PFSK-1 (cell line): ENCODE measurements around the gene YWHAQ.

ENCODE experiments used
- FOXP2 ChIP-seq: optimal IDR thresholded peaks from 2 replicates; pipeline ENCODE3; 2011; ENCODE audit warnings: borderline replicate concordance, control low read depth, inconsistent platforms; ENCODE audit not compliant: insufficient read depth; ENCODE audit errors: extremely low read length, extremely low read depth
- POLR2AphosphoS5 ChIP-seq: IDR thresholded peaks from 2 replicates; pipeline ENCODE4 v1.6.1; 2012; ENCODE audit warnings: low read depth, mild to moderate bottlenecking, control low read depth, low read length, moderate library complexity
- REST ChIP-seq, 2 experiments: IDR thresholded peaks; 2 replicates each; pipeline versions ENCODE4 v1.6.1 to v1.8.0; 2011 to 2012; ENCODE audit warnings: low read depth in 2 of 2, low read length in 2 of 2, control low read depth in 1 of 2, inconsistent platforms in 1 of 2, mild to moderate bottlenecking in 1 of 2, moderate library complexity in 1 of 2; ENCODE audit not compliant: insufficient read depth in 1 of 2
- SIN3A ChIP-seq: IDR thresholded peaks from 2 replicates; pipeline ENCODE4 v1.6.1; 2012; ENCODE audit warnings: mild to moderate bottlenecking, low read length, moderate library complexity, borderline replicate concordance; ENCODE audit not compliant: insufficient read depth
- TAF1 ChIP-seq: IDR thresholded peaks from 2 replicates; pipeline ENCODE4 v1.6.1; 2012; ENCODE audit warnings: low read length, control low read depth, borderline replicate concordance; ENCODE audit not compliant: insufficient read depth

Gene YWHAQ

GRCh38 chr2:9539531-9539930, 91.3 kb downstream of the YWHAQ start:
- TF ChIP-seq SIN3A (no peak), FOXP2 (no peak), TAF1 (no peak), POLR2AphosphoS5 (no peak), REST (IDR thresholded peaks at IDR 0.05; ENCODE audit: insufficient read depth in 1 of 2, low read depth in 2 of 2, low read length in 2 of 2) (no peak)

GRCh38 chr2:9538000-9538507, 92.7 kb downstream of the YWHAQ start:
- TF ChIP-seq TAF1: no peak
- TF ChIP-seq POLR2AphosphoS5: no peak
- TF ChIP-seq FOXP2: no peak
- TF ChIP-seq SIN3A: no peak
- TF ChIP-seq REST (IDR thresholded peaks at IDR 0.05; ENCODE audit: insufficient read depth in 1 of 2, low read depth in 2 of 2, low read length in 2 of 2): no peak

- TF ChIP-seq REST (IDR thresholded peaks at IDR 0.05; ENCODE audit: insufficient read depth in 1 of 2, low read depth in 2 of 2, low read length in 2 of 2) (no peak), TAF1 (no peak), SIN3A (no peak), FOXP2 (no peak), POLR2AphosphoS5 (no peak)
Measured at GRCh38 chr2:9536504-9536903, 94.3 kb downstream of the YWHAQ start.

DNA sequence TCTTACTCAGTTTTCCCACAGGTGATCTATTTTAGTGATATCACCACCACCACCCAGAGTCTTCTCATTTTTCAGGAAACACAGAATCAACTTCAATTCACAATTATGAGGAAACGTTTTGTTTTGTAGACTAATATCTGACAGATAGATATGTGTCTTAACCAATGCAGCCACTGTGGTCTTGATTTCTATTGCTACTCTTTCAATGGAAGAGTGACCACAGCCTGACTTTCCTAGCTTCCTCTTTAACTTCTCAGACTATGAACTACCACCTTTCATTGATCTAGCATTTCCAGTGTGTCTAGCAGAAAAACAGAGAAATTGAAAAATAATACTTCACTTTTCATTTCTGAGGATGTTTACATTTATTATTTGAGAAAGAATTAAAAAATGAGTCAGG, 95.6 kb downstream of the YWHAQ start:
- TF ChIP-seq FOXP2 (no peak), TAF1 (no peak), POLR2AphosphoS5 (no peak), REST (IDR thresholded peaks at IDR 0.05; ENCODE audit: insufficient read depth in 1 of 2, low read depth in 2 of 2, low read length in 2 of 2) (no peak), SIN3A (no peak)
